NCI-H82 treated with DMSO at 0.1 percent for 48 hours (cell line): ENCODE data around the gene TARBP1.

Source experiments
- DNase-seq: peaks from one replicate; lab custom pipeline; 2025; ENCODE audit not compliant: unreplicated experiment; lab: John Stamatoyannopoulos, UW

The TARBP1 gene

DNA sequence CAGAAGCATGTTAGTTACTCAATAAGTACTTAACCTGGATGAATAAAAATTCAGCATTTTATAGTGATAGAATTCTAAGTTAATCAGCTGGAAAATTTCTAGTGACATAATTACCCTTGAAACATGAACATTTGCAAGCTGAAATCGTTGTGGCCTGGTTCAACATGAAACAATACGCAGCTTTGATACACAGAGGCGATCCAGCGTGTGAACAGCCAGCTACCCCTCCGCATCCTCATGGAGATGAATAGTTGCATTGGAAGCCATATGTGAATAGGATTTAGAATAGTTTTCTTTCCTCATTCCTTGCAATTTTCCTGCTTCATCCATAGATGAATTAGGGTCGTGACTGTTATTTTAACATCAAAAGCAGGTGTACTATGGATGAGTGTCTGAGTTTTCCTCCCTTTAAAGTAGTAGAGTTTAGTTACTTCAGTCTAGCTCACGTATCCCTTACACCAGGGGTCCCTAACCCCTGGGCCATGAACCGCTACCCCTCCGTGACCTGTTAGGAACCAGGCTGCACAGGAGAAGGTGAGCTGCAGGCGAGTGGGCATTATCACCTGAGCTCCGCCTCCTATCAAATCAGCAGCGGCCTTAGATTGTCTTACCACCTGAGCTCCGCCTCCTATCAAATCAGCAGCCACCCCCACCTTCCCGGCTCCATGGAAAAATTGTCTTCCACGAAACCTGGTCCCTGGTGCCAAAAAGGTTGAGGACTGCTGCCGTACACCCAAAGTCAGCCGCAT lies 6.2 kb upstream of the TARBP1 start:
- no peak for DNase-seq

DNA sequence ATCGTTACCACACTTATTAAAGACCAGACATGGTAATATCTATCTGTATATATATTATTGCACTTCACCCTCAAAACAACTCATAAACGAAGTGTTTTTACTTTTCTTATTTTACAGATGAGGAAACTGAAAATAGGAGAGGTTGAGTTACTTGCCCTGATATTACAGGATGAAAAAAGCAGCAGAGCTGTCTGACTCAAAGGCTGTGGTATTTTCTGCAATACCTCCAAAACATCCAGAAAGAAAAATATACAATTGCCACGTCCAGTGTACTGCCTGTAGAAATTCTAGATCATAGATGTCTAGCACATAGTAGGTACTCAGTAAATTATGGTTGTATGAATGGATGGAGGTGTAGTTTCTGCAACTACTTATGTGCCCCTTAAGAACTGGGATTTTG lies 5.2 kb upstream of the TARBP1 start:
- DNase-seq, result no peak

DNA sequence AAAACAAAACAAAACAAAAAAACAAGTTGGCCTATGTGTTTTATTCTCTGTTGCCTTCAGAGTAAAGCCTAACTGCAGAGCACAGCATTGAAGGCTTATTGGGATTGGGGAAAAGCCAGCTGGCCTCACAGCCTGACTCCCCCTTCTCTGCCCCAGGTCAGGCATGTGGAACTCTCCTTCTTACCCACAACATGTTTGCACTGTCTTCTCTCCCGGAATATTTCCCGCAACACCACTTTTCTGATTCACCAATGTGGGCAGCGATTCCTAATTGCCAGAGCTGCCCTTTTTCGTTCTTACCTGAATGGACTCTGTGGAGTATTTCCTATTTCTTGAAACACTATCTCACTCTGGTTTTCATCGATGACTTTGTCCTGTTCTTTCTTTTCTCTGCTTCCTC lies 2.8 kb upstream of the TARBP1 start:
- DNase-seq, result no peak

DNA sequence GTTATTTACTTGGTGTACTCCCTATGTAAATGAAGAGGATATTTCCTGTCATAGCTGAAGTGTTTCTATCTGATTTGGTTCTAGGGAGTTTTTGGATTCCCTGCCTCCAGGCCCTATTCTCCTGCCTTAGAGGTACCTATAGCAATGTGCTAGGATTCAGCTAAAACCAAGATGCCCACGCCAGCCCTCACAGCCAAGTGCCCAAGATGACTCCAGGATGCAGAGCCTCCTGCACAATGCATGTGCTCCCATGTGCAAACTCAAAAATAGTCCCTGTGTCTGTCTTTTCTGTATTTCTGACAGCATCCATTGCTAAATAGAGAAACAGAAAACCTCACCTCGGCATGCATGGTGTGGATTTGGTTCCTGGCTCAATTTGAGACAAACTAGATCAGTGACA lies 887 bp upstream of the TARBP1 start:
- no peak for DNase-seq

DNA sequence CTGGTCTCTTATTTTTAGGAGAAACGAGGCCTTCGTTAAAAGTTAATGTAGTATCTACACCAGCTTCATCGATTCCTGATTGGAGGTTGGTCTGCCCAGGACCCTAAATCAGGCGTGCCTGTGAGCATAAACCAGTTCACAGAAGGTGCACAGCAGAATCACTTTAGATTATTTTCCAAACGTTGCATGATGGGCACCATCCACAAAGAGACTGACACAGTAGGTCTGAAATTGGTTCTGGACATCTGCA lies 256 bp upstream of the TARBP1 start:
- no peak for DNase-seq

DNA sequence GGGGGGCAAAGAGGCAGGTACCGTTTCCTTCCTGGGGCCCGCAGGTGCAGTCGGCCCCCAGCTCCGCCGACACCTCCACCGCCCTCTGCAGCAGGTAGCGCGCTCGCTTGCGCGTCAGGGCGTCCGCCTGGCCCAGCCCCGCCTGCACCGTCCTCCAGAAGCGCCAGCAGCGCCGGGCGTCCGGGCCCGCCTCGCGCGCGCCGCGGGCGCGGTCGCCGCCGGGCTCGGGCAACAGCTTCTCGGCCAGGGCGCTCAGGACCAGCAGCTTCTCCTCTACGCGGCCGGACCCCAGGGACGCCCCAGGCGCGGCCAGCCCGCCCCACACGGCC lies 863 bp downstream of the TARBP1 start:
- DNase-seq, result peak; percentile 11

DNA sequence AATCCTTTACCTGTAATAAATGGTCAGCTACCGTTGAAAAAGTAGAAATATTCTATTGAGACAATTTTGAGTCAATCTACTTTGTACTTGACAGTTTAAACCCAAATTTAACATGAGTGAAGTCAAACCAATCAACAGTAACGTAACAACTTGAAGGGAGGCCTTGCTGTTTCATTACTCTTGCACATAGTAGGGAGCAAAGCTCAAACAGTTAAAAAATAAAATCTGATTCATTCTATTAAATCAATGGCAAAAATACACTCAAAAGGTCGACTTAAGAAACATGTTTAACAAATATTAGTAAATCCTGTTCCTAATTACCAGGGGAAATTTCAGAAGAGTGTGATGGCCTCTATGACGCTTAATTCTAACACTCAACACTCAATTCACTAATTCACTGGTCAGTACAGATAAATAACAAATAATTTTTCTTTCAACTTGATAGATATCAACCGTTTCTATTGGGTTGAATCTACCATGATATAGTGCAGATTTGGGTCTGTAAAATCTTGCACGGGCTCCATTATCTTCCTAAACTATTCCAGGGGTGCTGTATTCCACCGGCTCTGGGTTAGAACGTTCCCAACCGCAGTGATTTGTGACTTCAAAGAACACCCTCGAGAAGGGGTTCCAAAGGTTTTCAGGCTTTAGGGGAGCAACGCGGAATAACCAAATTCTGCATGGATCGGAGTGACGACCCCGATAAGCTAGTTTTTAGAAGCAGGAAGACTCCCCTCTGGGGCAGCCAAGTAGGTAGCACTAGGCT lies 1.4 kb downstream of the TARBP1 start:
- no peak for DNase-seq

DNA sequence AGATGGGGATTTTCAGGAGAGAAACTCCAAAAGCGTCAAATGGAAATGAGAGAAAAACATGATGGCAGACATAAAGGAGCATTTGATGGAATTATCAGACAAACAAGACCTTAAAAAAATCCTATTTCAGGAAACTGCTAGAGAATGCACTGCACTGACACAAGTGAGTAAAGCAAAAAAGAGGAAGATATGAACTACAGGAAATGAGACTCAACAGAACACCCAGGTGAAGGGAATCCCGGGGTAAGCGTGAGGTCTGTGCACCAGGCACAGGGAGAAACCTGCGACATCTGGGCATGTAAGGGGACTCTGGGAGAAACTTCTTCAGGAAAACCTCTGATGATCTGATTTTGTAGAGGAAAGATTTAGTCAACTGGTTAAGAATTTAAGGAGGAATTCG lies 2.8 kb downstream of the TARBP1 start:
- DNase-seq, result no peak

DNA sequence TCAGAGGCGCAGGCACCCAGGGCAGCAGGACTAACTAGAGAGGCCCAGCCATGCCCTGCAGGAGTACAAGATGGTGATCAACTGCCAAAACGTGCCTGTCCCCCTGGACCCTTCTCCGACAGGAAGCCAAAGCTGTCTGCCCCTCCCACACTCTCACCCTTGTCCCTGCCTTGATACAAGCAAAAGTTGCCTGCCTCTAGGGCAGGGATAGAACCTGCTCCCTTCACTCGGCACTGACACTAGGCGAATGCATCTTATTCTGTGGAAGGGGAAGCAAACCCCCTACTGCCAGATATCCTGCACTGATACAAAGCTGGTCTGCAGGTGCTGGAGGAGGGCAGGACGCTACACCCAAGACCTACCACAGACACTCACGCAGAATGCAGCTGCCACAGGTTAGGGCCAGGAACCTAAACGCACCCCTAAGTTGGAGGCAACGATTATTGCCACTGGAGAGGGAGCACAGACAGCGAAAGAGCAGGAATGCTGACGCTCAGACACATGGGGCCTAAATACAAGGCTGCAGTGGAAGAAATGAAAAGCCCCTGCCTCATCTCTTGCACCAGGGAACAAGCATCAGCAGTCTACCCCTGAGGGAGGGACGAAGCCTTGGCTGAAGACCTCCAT lies 3.7 kb downstream of the TARBP1 start:
- DNase-seq, result no peak

DNA sequence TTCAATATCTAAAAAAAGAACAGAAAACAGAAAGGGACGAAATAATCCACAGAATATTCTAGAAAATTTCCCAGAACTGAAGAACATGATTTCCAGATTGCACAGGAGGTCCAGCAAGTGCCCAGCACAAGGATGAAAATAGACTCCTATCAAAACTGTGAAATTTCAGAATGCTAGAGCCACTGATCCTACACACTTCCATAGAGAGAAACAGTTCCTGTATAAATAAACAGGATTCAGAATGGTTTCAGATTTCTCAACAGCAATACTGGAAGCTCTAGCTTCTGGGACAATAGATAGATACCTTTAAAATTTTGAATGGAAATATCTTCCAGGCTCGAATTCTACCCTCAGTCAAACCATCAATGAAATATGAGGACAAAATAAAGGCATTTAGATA lies 4.6 kb downstream of the TARBP1 start:
- no peak for DNase-seq

DNA sequence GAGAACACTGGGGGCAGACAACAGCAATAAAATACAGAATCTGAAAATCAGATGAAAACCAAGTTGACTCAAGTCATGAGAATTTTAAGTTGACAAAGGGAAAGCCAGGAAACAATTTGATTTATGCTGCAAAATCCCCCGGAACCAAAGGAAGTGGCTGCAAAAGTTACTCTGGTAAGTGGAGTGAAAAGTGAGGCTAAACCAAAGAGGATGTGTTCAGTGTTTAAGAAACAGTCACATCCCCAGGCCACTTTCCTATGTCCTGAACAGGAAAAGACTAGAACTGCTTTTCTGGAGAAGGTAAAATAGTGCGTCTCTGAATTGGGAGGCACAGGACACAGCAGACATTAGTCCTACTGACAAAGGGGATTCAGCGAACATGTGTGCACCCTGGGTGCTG lies 5.9 kb downstream of the TARBP1 start:
- no peak for DNase-seq

DNA sequence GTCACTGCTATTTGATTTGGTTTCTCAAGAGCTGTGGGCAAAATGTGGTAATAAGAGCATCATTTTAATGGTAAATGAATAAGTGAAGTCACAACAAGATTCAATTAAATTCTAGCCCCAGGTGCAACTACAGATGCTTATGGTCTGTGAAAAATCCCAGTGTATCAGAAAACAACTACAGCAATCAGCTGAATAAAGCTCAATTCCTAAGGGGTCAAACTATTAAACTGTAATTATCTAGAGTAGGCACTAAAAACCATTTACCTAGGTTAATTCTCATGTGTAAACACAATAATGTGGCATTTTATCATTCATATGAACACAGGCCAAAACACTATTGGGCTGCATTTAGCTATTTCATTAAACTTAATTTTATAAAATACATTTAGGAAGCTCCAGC lies 9.6 kb downstream of the TARBP1 start:
- no peak for DNase-seq

DNA sequence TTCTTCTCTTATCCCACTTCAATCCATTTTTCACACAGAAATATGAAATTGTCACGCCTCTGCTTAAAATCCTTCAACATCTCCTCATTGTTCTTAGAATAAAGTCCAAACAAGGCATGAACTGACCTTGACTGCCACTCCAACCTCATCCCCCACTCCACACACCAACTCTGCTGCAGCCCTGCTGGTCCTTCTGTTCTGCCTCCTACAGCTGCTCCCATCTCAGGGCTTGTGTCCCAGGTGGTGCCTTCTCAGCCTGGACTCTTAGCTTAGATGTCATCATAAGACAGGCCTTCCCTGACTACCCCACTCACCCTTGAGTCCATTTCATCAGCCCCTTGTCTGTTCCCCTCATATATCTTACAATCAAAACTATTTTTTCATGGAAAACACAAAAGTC lies 10.4 kb downstream of the TARBP1 start:
- no peak for DNase-seq

DNA sequence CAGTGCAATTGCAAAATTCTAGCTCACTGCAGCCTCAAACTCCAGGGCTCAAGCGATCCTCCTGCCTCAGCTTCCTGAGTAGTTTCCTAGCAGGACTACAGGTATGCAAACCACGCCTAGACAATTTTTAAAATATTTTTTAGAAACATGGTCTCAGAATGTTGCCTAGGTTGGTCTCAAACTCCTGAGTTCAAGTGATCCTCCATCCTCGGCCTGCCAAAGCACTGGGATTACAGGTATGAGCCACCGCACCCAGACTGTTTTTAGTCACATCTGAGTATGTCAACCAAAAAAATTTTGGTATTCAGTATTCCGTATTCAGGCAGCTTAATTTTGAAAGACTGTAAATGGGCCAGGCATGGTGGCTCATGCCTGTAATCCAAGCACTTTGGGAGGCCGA lies 11.2 kb downstream of the TARBP1 start:
- no peak for DNase-seq

DNA sequence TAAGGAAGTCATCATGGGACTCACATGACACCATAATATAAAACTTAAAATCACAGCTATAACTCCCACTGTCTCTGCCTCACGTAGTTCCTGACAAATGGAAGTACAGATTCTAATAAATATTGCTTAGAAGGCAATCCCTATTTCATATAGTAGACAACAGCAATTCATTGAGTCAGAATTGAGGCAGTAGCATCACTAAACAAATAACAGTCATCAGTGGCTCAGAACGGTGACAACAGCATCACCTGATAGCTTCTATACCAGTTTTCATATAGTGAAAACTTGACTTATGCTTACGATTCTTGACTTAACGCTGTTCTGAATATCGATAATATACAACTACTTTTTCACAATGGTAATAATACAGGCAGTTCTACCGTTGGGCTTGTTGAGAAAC lies 12.0 kb downstream of the TARBP1 start:
- DNase-seq, result no peak

DNA sequence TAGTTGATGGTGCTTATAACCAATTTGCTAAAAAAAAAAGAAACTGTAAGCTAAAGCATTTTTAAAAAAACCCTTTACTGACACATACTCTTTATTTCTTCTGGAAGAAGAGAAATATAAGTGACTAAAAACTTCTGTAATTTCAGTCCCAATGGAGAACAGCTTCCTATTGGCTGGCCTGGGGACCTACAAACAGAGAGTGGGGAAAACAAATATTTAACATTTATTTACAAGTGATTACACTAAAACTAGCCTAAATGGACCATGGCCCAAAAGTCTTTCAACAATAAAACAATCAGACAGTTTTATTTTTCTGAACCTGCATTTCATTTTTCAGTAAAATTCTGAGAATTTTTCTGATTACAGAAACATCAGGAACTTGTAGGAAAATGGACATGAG lies 15.2 kb downstream of the TARBP1 start:
- DNase-seq, result no peak

DNA sequence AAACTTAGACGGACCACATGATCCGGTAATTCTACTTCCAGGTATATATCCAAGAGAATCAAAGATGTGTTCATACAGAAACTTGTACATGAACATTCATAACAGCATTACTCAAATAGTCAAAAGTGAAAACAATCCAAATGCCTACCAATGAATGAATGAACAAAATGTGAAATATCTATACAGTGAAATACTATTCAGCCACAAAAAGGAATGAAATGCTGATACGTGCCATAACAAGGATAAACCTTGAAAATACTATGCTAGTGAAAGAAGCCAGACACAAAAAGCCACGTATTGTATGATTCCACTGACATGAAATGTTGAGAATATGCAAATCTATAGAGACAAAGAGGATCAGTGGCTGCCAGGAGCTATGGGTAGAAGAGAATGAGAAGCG lies 18.3 kb downstream of the TARBP1 start:
- no peak for DNase-seq

DNA sequence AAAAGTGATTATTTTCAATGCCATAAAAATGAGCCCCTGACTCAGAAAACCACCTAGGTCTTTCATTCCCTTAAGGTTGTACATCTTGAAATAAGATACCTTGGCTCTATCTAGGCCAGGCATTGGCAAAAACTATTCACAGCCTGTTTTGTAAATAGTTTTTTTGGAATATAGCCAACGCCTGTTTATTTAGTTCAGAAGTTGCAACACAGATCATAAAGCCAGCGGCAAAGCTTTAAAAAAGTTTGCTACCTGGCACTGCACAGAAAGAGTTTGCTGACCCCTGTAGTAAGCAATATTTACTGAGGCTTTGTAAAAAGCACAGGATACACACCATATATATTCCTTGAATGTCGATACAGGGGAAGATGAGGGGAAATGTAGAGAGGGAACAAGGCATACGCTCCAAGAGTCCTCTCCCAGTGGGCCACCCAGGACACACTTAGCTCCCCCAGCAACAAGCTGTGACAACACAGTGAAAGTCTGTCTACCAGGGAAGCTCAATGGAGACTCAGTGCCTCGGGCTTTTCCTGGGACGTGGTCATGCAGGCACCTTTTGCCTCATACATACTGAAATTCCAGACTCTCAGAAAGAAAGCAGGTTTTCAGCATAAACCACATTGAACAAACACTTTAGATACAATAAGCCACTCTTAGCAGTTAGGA lies 20.5 kb downstream of the TARBP1 start:
- DNase-seq, result no peak

DNA sequence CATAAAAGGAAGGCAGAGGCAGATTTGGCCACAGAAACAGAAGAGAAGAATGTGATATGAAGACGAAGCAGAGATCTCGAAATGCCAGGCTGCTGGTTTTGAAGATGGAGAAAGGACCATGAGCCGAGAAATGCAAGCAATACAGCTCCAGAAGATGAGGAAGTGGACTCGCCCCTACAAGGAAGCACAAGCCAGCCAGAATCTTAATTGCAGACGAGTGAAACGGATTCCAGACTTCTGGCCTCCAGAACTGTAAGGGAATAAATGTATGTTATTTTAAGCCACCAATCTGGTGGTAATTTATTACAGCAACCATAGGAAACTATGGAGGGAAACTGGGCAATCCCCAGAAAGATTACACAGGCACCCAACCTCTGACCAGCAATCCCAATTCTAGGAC lies 24.1 kb downstream of the TARBP1 start:
- no peak for DNase-seq

DNA sequence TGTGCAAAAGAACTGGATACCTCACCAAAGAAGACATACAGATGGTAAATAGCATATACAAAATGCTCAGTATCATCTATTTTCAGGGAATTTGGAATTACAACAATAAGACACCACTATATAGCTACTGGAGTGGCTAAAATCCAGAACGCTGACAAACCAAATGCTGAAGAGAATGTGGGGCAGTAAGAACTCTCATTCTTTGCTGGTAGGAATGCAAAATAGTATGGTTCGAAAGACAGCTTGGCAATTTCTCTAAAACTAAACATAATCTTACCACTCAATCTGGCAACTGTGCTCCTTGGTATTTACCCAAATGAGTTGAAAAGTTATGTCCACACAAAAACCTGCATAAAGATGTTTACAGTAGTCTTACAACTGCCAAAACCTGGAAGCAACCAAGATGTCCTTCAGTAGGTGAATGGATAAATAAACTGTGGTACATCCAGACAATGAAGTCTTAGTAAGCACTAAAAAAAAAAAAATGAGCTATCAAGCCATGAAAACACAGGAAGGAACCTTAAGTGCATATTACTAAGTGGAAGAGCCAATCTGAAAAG lies 26.5 kb downstream of the TARBP1 start:
- no peak for DNase-seq

DNA sequence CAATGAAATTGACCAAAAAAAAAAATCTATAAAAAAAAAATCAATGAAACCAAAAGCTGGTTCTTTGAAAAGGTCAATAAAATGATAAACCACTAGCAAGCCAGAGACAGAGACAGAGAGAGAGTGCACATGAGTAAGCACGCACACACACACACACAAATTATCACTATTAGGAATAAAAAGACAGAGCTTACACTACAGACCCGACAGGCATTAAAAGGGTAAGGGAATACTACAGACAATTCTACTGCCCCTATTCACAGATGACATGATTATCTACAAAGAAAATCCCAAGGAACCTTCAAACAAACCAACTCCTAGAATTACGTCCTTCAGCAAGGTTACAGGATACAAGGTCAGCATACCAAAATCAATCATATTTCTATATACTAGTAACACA lies 38.6 kb downstream of the TARBP1 start:
- DNase-seq, result no peak

DNA sequence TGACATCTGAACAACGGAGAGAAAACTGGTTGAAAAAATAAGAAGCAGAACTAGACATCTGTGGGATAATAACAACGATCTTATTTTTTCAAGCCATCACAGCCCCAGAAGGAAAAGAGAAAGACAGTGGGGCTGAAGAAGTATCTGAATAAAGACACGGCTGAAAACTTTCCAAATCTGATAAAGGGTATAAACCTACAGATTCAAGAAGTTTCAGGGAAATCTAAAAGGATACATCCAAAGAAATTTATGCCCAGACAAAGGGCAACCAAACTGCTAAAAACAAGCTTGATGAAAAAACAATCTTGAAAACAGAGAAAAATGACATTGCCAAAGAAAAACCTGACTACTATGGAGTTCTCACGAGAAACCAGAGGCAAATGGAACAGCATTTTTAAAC lies 40.4 kb downstream of the TARBP1 start:
- DNase-seq, result no peak
